ENCODE measurements around the gene CACNB4. TPM values are rescaled to one million over a fixed set of nuclear protein-coding genes. Genes with fewer than 3 reads are reported as not detected.

Gene CACNB4
- total and polyA plus RNA-seq, 2 of the 4 experiments (the other 2 are of a cell fraction): 0.12 to 0.36 TPM

DNA sequence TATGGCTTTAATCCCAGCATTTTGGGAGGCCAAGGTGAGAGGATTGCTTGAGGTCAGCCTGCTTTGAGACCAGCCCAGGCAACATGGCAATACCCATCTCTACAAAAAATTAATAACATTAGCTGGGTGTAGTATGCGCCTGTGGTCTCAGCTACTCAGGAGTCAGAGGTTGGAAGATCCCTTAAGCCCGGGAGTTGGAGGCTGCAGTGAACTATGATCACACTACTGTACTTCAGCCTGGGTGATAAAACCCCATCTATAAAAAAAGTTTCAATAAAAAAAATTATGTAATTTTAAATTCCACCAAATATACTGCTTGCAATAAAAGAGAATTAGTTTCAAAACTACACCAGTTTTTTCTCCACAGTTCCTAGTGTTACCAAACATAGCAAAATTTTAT is 23.3 kb upstream of the CACNB4 start:
- H3K23ac ChIP-seq (ENCODE audit: low read depth, low read length): no peak overlapping the region
- ATAC-seq (ENCODE audit: low read depth) (no peak), DNase-seq (no peak)
- H3K9ac ChIP-seq (ENCODE audit: low read depth, low read length): no peak overlapping the region
- no peaks in the 10 kb centered on the region for H4K20me1 ChIP-seq (ENCODE audit: insufficient read depth, low read length)
- no peak overlapping the region for H2BK5ac ChIP-seq (ENCODE audit: low read depth, low read length, poor library complexity, severe bottlenecking)
- no peaks in the 10 kb centered on the region for H3K9me3 ChIP-seq (ENCODE audit: control insufficient read depth, insufficient read depth, low read length)
- ChIA-PET POLR2A (ENCODE audit: unreplicated experiment) (interaction anchor here (0.6 kb wide), 1 partner anchor 15 kb away, joined by 5 read pairs; no protein-coding TSS in a partner anchor), CTCF (interaction anchor here (0.8 kb wide), 1 partner anchor 9 kb away, joined by 3 read pairs; no protein-coding TSS in a partner anchor)
- H3K4me2 ChIP-seq (ENCODE audit: low read depth, low read length): no peak overlapping the region
- in situ Hi-C loops (cut with MboI; ENCODE audit: low sequenced_read_pairs) (no loop called here), dilution Hi-C loops (cut with HindIII; ENCODE audit: low sequenced_read_pairs, unreplicated experiment) (no loop called here), intact Hi-C loops (cut with micrococcal nuclease) (no loop called here)
- H2BK120ac ChIP-seq (ENCODE audit: low read depth, low read length): no peak overlapping the region
- no peaks in the 10 kb centered on the region for H3K9me1 ChIP-seq (ENCODE audit: insufficient read depth, low read length)
- no peak overlapping the region for H4K91ac ChIP-seq (ENCODE audit: insufficient read depth, low read depth, low read length)
- H4K8ac ChIP-seq (ENCODE audit: low read depth in 2 of 2, low read length in 2 of 2): no peak overlapping the region
- no peak overlapping the region for H4K5ac ChIP-seq (ENCODE audit: low read depth, low read length)
- no peaks in the 10 kb centered on the region for H3K27me3 ChIP-seq (ENCODE audit: control insufficient read depth, insufficient read depth, low read length)
- TF ChIP-seq MAFK (IDR thresholded peaks at IDR 0.05; ENCODE audit: low read depth, low read length) (no peak), RFX5 (IDR thresholded peaks at IDR 0.05; ENCODE audit: low read depth, low read length) (no peak), RAD21 (IDR thresholded peaks at IDR 0.05; ENCODE audit: low read length) (no peak), NFE2L2 (IDR thresholded peaks at IDR 0.05; ENCODE audit: low read depth, low read length) (no peak), CHD1 (IDR thresholded peaks at IDR 0.05; ENCODE audit: low read depth, low read length) (no peak), CEBPB (IDR thresholded peaks at IDR 0.05; ENCODE audit: low read depth, low read length) (no peak), MAZ (IDR thresholded peaks at IDR 0.05; ENCODE audit: borderline replicate concordance, low read depth, low read length) (no peak), FOS (IDR thresholded peaks at IDR 0.05; ENCODE audit: low read depth, low read length) (no peak)
- TF ChIP-seq, protein P1, sequence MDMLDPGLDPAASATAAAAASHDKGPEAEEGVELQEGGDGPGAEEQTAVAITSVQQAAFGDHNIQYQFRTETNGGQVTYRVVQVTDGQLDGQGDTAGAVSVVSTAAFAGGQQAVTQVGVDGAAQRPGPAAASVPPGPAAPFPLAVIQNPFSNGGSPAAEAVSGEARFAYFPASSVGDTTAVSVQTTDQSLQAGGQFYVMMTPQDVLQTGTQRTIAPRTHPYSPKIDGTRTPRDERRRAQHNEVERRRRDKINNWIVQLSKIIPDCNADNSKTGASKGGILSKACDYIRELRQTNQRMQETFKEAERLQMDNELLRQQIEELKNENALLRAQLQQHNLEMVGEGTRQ (IDR thresholded peaks at IDR 0.05; ENCODE audit: low read depth, low read length): no peak
- TF ChIP-seq, protein P2, sequence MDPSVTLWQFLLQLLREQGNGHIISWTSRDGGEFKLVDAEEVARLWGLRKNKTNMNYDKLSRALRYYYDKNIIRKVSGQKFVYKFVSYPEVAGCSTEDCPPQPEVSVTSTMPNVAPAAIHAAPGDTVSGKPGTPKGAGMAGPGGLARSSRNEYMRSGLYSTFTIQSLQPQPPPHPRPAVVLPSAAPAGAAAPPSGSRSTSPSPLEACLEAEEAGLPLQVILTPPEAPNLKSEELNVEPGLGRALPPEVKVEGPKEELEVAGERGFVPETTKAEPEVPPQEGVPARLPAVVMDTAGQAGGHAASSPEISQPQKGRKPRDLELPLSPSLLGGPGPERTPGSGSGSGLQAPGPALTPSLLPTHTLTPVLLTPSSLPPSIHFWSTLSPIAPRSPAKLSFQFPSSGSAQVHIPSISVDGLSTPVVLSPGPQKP (IDR thresholded peaks at IDR 0.05; ENCODE audit: borderline replicate concordance, low read depth, low read length): no peak
- TF ChIP-seq, protein P3, sequence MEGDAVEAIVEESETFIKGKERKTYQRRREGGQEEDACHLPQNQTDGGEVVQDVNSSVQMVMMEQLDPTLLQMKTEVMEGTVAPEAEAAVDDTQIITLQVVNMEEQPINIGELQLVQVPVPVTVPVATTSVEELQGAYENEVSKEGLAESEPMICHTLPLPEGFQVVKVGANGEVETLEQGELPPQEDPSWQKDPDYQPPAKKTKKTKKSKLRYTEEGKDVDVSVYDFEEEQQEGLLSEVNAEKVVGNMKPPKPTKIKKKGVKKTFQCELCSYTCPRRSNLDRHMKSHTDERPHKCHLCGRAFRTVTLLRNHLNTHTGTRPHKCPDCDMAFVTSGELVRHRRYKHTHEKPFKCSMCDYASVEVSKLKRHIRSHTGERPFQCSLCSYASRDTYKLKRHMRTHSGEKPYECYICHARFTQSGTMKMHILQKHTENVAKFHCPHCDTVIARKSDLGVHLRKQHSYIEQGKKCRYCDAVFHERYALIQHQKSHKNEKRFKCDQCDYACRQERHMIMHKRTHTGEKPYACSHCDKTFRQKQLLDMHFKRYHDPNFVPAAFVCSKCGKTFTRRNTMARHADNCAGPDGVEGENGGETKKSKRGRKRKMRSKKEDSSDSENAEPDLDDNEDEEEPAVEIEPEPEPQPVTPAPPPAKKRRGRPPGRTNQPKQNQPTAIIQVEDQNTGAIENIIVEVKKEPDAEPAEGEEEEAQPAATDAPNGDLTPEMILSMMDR (conservative IDR thresholded peaks at IDR 0.05; ENCODE audit: low read depth, low read length): no peak
- H2AFZ ChIP-seq (replicated peaks; ENCODE audit: low read length, poor library complexity): no peak overlapping the region
- no peaks in the 10 kb centered on the region for H3K4me1 ChIP-seq (ENCODE audit: control insufficient read depth, insufficient read depth, low read length)
- H3K79me1 ChIP-seq (ENCODE audit: low read depth in 1 of 2, low read length in 2 of 2): no peaks in the 10 kb centered on the region
- H2BK15ac ChIP-seq (ENCODE audit: low read depth, low read length): no peak overlapping the region
- no peak overlapping the region for H2AK9ac ChIP-seq (replicated peaks; ENCODE audit: low read depth, low read length, poor library complexity)
- no peak overlapping the region for H3K27ac ChIP-seq (ENCODE audit: insufficient read depth, low read length)
- H3K56ac ChIP-seq (ENCODE audit: extremely low read depth, insufficient read depth, low read length): no peak overlapping the region
- peaks cover 9% of the 10 kb centered on the region for H3K36me3 ChIP-seq (ENCODE audit: control insufficient read depth, insufficient read depth, low read length)
- H2BK20ac ChIP-seq (ENCODE audit: low read depth, low read length): no peak overlapping the region
- H3K4ac ChIP-seq (ENCODE audit: low read depth, low read length): no peak overlapping the region
- H2AK5ac ChIP-seq (ENCODE audit: low read depth, low read length): no peak overlapping the region
- H3K14ac ChIP-seq (replicated peaks; ENCODE audit: low read depth, low read length): no peak overlapping the region
- no peak overlapping the region for H3K4me3 ChIP-seq (ENCODE audit: insufficient read depth, low read depth, low read length)
- no peak overlapping the region for H3K18ac ChIP-seq (ENCODE audit: low read depth, low read length)
- BruUV-seq (replicated peaks): no TSS peak
- no CpG with 5 or more reads among the region's 2 CpGs for WGBS, 2 experiments (ENCODE audit: extremely low coverage in 2 of 2, insufficient read length in 1 of 2)
